ENCODE results near the gene ST3GAL5. TPM values are rescaled to one million over a fixed set of nuclear protein-coding genes. Genes with fewer than 3 reads are reported as not detected.

ST3GAL5 gene
- total RNA-seq, 2 experiments from 2014 or later: 21.1 to 21.5 TPM

DNA sequence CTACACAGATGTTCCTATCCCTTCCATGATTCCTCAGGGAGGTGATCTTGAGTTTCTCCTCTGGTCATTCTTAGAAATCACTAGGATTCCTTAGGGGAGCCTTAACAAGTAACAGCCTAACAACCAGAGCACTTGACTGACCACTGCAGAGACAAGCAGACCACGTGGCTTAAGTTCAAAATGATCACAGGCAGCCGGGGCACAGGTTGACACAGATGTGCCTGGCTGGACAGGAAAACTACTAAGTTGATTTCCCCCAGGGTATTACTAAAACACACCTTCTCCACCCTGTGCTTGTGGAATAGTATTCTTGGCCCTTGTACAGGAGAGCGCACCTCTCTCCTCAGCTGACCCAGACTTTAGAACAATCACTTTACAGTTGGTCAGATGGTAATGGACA is 29.9 kb downstream of the ST3GAL5 start:
- peaks cover 37% of the 10 kb centered on the region for H3K36me3 Mint-ChIP-seq (ENCODE audit: low read depth)
- ATAC-seq (no peak), DNase-seq (no peak)
- peaks cover 16% of the 10 kb centered on the region for H3K9me3 Mint-ChIP-seq
- POLR2A ChIA-PET: interaction anchor here (1.6 kb wide), 1 partner anchor 30 kb away, joined by 3 read pairs; the partner anchor contains the start of gene ST3GAL5
- no peak overlapping the region for H3K4me3 Mint-ChIP-seq
- CTCF ChIA-PET: interaction anchor here (1.3 kb wide), 1 partner anchor 30 kb away, joined by 3 read pairs; no protein-coding TSS in a partner anchor
- peak overlapping the region; percentile 37 for H3K27ac Mint-ChIP-seq
- intact Hi-C loops (cut with micrococcal nuclease): no loop called here
- no peak for TF ChIP-seq CTCF (IDR thresholded peaks at IDR 0.05)
- H3K4me1 Mint-ChIP-seq (ENCODE audit: low read depth): peaks cover 49% of the 10 kb centered on the region
- H3K27me3 Mint-ChIP-seq: no peaks in the 10 kb centered on the region

- Mint-ChIP-seq H3K4me1 (ENCODE audit: low read depth) (peaks cover 57% of the 10 kb centered on the region), H3K27me3 (no peaks in the 10 kb centered on the region), H3K4me3 (no peak overlapping the region), H3K36me3 (ENCODE audit: low read depth) (peaks cover 46% of the 10 kb centered on the region), H3K27ac (peak overlapping the region; percentile 99), H3K9me3 (peaks cover 16% of the 10 kb centered on the region)
- intact Hi-C loops (cut with micrococcal nuclease): loop anchor here (5.0 kb wide), 1 partner anchor 32 kb away; the partner anchor contains the start of gene ST3GAL5
- ChIA-PET POLR2A (interaction anchor here (1.9 to 3.7 kb wide), 2 partner anchors 15 to 34 kb away, joined by 4 to 23 read pairs; partner anchors contain the start of gene ST3GAL5), CTCF (interaction anchor here (1.1 to 4.5 kb wide), 3 partner anchors 11 to 34 kb away, joined by 3 to 41 read pairs (median 4); partner anchors contain the start of gene ST3GAL5)
- ATAC-seq (no peak), DNase-seq (peak; percentile 43)
- TF ChIP-seq CTCF (IDR thresholded peaks at IDR 0.05): no peak
These were observed 33.9 kb downstream of the ST3GAL5 start for GRCh38 chr2:85854897-85855296.

DNA sequence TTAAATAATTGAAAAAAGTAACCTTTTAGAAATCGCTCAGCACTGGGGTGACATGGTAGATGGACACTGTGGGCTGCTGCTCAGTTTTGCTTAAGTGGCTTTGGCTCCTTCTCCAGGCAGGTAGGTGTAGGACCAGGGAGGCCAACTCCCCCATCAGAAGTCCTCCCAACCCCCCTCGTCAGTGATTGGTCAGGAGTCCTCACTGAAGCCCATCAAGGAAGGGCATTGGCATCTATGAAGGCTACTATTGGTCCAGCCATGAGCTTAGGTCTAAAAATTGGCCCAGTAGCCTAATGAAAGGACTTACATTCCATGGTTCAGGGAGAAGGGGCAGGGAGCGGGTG is 34.7 kb downstream of the ST3GAL5 start:
- peaks cover 59% of the 10 kb centered on the region for H3K4me1 Mint-ChIP-seq (ENCODE audit: low read depth)
- H3K27me3 Mint-ChIP-seq: no peaks in the 10 kb centered on the region
- peaks cover 46% of the 10 kb centered on the region for H3K36me3 Mint-ChIP-seq (ENCODE audit: low read depth)
- H3K4me3 Mint-ChIP-seq: peak overlapping the region; percentile 71
- ChIA-PET POLR2A (interaction anchor here (1.9 to 3.7 kb wide), 2 partner anchors 14 to 34 kb away, joined by 4 to 23 read pairs; partner anchors contain the start of gene ST3GAL5), CTCF (interaction anchor here (0.8 to 4.5 kb wide), 5 partner anchors 11 to 34 kb away, joined by 3 to 41 read pairs (median 3); partner anchors contain the start of gene ST3GAL5)
- peak overlapping the region; percentile 99 for H3K27ac Mint-ChIP-seq
- ATAC-seq (peak; percentile 52), DNase-seq (peak; percentile 53)
- intact Hi-C loops (cut with micrococcal nuclease): loop anchor here (5.0 kb wide), 1 partner anchor 33 kb away; the partner anchor contains the start of gene ST3GAL5
- H3K9me3 Mint-ChIP-seq: peaks cover 16% of the 10 kb centered on the region
- no peak for TF ChIP-seq CTCF (IDR thresholded peaks at IDR 0.05)

GRCh38 chr2:85853499-85854165 is 35.2 kb downstream of the ST3GAL5 start:
- Mint-ChIP-seq H3K9me3 (peaks cover 16% of the 10 kb centered on the region), H3K4me1 (ENCODE audit: low read depth) (peaks cover 59% of the 10 kb centered on the region), H3K27me3 (no peaks in the 10 kb centered on the region), H3K36me3 (ENCODE audit: low read depth) (peaks cover 42% of the 10 kb centered on the region), H3K4me3 (peak overlapping the region; percentile 71), H3K27ac (peak overlapping the region; percentile 99)
- TF ChIP-seq CTCF (IDR thresholded peaks at IDR 0.05): no peak
- ATAC-seq (peak; percentile 55), DNase-seq (peak; percentile 26)
- CTCF ChIA-PET: interaction anchor here (0.8 to 4.5 kb wide), 5 partner anchors 11 to 226 kb away, joined by 3 to 41 read pairs (median 4); partner anchors contain the start of gene ST3GAL5
- intact Hi-C loops (cut with micrococcal nuclease): loop anchor here (5.0 kb wide), 1 partner anchor 34 kb away; the partner anchor contains the start of gene ST3GAL5
- POLR2A ChIA-PET: interaction anchor here (0.8 to 3.7 kb wide), 8 partner anchors 8 to 341 kb away, joined by 3 to 23 read pairs (median 3); partner anchors contain the start of genes IMMT and ST3GAL5
